ENCODE data around the gene SLC7A10. TPM values are rescaled to one million over a fixed set of nuclear protein-coding genes. Genes with fewer than 3 reads are reported as not detected.
A peak's percentile ranks its signal among the peaks of the same experiment; 100 is the strongest.

Gene SLC7A10
- total RNA-seq, 1 experiment from 2014 or later: not detected

- DNase-seq: no peak
- no peaks in the 10 kb centered on the region for H3K27me3 ChIP-seq
- H3K36me3 ChIP-seq: peaks cover 12% of the 10 kb centered on the region
- H3K9me3 ChIP-seq: no peaks in the 10 kb centered on the region
- no peak overlapping the region for H3K4me3 ChIP-seq
Measured at GRCh38 chr19:33204136-33204973, 21.3 kb downstream of the SLC7A10 start.

DNA sequence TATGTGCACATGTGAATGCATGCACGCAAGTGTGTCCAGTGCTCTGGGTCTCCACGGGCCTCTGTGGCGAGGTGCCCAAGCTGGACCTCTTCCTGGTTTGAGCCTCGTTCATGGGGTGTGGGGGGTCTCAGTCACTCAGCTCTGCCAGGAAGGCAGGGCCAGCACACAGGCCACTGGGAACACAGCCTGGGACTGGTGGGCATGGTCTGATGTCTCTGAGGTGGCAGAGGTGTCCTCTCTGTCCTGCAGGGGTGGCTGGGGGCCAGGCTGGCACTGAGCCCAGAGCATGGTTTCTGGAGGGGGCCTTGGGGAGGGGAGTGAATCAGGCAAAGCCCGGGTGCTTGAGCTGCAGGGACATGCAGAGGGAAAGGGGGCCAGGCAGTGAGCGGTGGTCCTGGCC is 22.1 kb downstream of the SLC7A10 start:
- Histone ChIP-seq H3K4me3 (no peak overlapping the region), H3K36me3 (peaks cover 12% of the 10 kb centered on the region), H3K27me3 (no peaks in the 10 kb centered on the region), H3K9me3 (no peaks in the 10 kb centered on the region)
- DNase-seq: no peak

DNA sequence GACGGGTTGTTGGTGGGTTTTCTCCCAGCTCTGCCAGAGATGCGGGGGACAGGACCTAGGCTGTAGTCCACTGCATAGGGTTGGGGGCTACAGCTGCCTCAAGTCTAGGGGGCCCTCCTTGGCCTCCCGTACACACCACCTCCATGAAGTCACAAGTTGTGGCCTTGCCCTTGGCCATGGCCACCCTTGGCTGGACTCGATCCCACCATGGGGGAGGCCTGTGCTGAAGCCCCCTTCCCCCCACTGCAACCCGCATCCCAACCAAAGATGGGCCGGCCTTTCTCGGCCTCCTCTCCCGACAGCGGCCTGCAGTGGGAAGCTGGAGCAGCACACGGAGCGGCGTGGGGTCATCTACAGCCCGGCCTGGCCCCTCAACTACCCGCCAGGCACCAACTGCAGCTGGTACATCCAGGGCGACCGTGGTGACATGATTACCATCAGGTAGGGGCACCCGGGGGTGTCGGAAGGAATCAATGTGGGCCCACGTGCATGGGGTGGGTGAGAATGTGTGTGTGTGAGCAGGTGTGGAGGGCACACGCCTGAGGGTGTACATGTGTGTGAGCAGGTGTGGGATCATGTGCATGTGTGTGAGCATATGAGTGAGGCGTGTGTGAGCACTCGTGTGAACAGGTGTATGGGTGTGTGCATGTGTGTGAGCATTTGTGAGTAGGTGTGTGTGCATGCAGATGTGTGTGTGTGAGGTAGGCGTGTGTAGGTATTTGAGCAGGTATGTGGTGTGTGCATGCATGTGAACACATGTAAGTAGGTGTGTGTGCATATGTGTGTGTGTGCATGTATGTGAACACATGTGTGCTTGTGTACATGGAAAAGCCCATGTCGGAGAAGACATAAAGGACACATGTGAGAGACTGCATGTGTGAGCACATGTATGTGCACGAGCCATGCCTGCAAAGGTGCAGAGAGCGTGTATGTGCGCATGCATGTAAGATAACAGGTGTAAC is 22.8 kb downstream of the SLC7A10 start:
- H3K9me3 ChIP-seq: no peaks in the 10 kb centered on the region
- H3K4me3 ChIP-seq: no peak overlapping the region
- DNase-seq: no peak
- H3K27me3 ChIP-seq: no peaks in the 10 kb centered on the region
- peaks cover 12% of the 10 kb centered on the region for H3K36me3 ChIP-seq

- no peak overlapping the region for H3K4me3 ChIP-seq
- no peaks in the 10 kb centered on the region for H3K27me3 ChIP-seq
- no peak for DNase-seq
- peaks cover 18% of the 10 kb centered on the region for H3K36me3 ChIP-seq
- H3K9me3 ChIP-seq: no peaks in the 10 kb centered on the region
Measured at GRCh38 chr19:33201886-33202545, 23.6 kb downstream of the SLC7A10 start.

DNA sequence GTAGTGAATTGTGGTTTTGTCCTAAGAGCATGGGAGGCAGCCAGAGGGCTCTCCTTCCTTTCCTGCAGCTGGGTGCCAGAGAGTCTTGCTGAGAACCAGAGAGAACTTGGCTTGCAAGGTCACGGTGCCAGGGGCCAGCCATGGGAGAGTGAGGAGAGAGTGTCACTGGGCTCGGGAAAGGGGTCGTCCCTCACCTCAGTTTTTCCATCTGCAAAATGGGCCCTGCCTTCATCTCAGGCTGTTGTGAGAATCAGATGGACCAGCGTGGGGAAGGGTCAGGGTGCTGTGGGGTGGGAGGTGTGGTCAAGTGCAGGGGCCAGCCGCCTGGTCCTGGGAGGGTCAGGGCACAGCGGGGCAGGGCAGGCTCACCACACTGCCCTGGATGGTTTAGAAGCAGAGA is 24.2 kb downstream of the SLC7A10 start:
- DNase-seq: no peak
- Histone ChIP-seq H3K9me3 (no peaks in the 10 kb centered on the region), H3K27me3 (no peaks in the 10 kb centered on the region), H3K36me3 (peaks cover 23% of the 10 kb centered on the region), H3K4me3 (no peak overlapping the region)

- no peak overlapping the region for H3K4me3 ChIP-seq
- no peaks in the 10 kb centered on the region for H3K9me3 ChIP-seq
- no peak for DNase-seq
- H3K36me3 ChIP-seq: peaks cover 19% of the 10 kb centered on the region
- no peaks in the 10 kb centered on the region for H3K27me3 ChIP-seq
Measured at GRCh38 chr19:33199441-33200265, 26.0 kb downstream of the SLC7A10 start.

- no peak for DNase-seq
- Histone ChIP-seq H3K27me3 (no peaks in the 10 kb centered on the region), H3K9me3 (no peaks in the 10 kb centered on the region)
Measured at GRCh38 chr19:33198169-33198568, 27.5 kb downstream of the SLC7A10 start.

GRCh38 chr19:33197591-33198000 is 28.1 kb downstream of the SLC7A10 start:
- peaks cover 14% of the 10 kb centered on the region for H3K36me3 ChIP-seq
- H3K4me3 ChIP-seq: no peak overlapping the region
- no peaks in the 10 kb centered on the region for H3K27me3 ChIP-seq
- no peaks in the 10 kb centered on the region for H3K9me3 ChIP-seq
- DNase-seq: no peak

More at GRCh38 chr19:33198169-33198568, 27.5 kb downstream of the SLC7A10 start:
- peaks cover 16% of the 10 kb centered on the region for H3K36me3 ChIP-seq
- no peak overlapping the region for H3K4me3 ChIP-seq

DNA sequence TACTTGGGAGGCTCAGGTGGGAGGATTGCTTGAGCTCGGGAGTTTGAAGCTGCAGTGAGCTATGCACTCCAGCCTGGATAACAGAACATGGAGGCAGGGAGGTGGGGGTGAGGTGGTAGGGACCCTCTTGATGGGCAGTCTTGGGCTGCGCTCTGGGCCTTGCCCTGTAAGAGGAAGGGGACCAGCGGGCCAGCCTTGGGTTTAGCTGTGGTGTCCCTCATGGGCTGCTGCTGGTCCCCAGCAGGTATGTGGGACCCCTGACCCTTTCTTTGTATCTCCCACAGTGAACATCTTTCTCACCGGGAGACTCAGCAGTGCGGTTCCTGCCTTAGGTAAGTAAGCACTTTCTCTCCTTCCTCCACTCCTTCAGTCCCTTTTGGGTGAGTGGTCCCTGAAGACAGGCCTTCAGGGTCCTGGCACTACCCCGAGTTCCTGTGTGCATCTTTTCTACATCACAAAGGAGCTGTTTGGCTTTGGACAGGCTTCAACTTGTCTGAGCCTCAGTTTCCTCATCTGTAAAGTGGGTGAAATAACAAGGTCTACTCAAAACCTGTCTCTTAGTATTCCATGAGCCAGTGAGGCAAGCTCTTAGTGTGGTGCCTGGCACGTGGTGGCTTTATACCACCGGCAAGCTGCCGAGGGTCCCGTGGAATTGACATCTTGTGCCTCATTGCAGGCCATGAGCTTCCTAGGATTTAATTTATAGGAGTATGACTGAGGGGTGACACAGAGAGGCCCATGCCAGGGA is 29.0 kb downstream of the SLC7A10 start:
- DNase-seq: no peak
- H3K9me3 ChIP-seq: no peaks in the 10 kb centered on the region
- peaks cover 14% of the 10 kb centered on the region for H3K36me3 ChIP-seq
- H3K27me3 ChIP-seq: no peaks in the 10 kb centered on the region
- H3K4me3 ChIP-seq: no peak overlapping the region

- no peaks in the 10 kb centered on the region for H3K27me3 ChIP-seq
- no peaks in the 10 kb centered on the region for H3K9me3 ChIP-seq
- peaks cover 14% of the 10 kb centered on the region for H3K36me3 ChIP-seq
- peak overlapping the region; percentile 76 for H3K4me3 ChIP-seq
- no peak for DNase-seq
Measured at GRCh38 chr19:33195645-33196347, 29.9 kb downstream of the SLC7A10 start.

DNA sequence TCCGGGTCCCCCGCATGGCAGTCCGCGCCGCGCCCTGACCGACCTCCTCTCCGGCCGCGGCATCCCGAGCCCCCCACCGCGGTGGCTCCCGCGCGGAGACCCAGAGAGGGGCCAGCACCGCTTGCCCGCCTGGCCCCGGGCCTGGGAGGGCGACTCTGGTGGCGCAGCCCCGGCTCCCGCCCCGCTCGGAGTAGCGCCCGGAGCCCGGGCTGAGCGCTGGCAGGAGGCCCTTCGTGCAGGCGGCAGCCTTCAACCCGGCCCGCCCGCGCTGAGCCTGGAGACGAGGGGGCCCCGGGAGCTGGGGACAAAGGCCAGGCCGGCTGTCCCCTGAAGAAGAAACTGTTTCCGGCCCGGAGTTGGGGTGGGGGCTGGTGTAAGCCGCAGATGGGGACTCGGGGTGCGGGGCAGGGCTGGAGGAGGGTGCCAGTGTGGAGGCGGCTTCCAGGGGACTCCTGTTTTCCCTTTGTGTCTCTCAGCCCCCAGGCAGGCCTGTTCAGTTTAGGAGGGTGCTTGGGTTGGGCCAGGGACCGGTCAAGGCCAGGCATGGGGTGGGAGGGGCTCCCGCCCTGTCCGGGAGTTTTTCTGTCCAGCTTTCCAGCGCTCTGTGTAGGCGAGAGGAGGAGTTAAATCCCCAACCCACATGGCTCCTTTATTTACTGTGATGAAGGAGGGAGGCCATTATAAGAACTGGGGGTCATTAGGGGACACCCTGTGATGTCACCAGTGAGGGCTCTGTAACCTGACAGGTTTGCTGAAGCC is 30.6 kb downstream of the SLC7A10 start:
- Histone ChIP-seq H3K4me3 (peak overlapping the region; percentile 76), H3K9me3 (no peaks in the 10 kb centered on the region), H3K36me3 (peaks cover 14% of the 10 kb centered on the region), H3K27me3 (no peaks in the 10 kb centered on the region)
- peak; percentile 75 for DNase-seq

DNA sequence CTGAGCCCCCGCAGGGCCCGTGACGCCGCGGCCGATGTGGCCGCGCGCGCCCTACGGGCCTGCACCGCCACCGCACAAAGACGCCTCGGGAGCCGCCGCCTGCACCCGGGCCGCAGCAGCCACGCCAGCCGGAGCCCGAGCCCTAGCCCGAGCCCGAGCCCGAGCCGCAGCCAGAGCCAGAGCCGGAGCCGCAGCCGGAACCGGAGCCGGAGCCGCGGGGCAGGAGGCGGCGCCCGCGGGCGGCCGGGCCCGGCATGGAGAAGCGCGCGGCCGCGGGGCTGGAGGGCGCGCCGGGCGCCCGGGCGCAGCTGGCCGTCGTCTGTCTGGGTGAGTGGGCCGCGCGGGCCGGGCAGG is 31.1 kb downstream of the SLC7A10 start:
- H3K4me3 ChIP-seq: peak overlapping the region; percentile 76
- no peaks in the 10 kb centered on the region for H3K9me3 ChIP-seq
- H3K36me3 ChIP-seq: peaks cover 14% of the 10 kb centered on the region
- DNase-seq: peak; percentile 31
- no peaks in the 10 kb centered on the region for H3K27me3 ChIP-seq

DNA sequence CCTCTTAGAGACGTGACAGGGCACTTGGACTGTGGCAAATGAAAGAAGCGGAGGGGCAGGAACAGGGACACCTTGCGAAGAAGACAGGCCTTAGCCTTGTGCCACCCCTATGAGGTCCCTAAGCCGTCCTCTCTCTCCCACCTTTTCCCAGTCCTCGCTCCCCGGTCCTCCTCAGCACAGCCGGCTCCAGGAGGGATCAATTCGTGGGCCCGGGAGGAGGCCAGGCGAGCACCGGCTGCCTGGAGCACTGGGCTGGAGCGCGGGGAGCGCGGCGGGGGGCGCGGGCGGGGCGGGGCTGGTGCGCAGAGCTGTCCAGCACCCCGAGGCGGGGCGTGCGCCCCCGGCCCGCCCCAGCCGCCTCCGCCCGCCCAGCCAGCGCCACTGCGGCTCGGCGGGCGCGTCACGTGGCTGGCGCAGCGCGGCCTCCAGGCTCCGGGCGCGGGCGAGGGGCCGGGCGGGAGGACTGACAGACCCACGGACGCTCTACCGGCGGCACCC is 31.7 kb downstream of the SLC7A10 start, which contains the start of gene LRP3:
Gene LRP3, plus strand, starts transcription at position 466 of the 498 bp plus-strand sequence. CDS start 456 bp downstream, outside the sequence.
- Histone ChIP-seq H3K4me3 (peak within 1 kb of the TSS; percentile 76), H3K9me3 (no peaks in the 10 kb centered on the region), H3K27me3 (no peaks in the 10 kb centered on the region), H3K36me3 (peaks cover 14% of the 10 kb centered on the region)
- DNase-seq: peak; percentile 79

- DNase-seq: no peak
- peak overlapping the region; percentile 33 for H3K4me3 ChIP-seq
- peaks cover 14% of the 10 kb centered on the region for H3K36me3 ChIP-seq
- no peaks in the 10 kb centered on the region for H3K27me3 ChIP-seq
- no peaks in the 10 kb centered on the region for H3K9me3 ChIP-seq
Measured at GRCh38 chr19:33193269-33193864, 32.3 kb downstream of the SLC7A10 start.
